HG02981 (cell line): ENCODE data around the gene VWA8.
"Not testable (repeated sequence)": the region's sequence is repeated elsewhere in the genome, so short reads cannot be mapped to it uniquely, and the experiment has no call there.

ENCODE experiments used
- ATAC-seq: cut with Tn5 transposase; IDR thresholded peaks from one replicate; pipeline ENCODE4 v1.9.1; 2021; ENCODE audit warnings: mild to moderate bottlenecking, moderate library complexity; ENCODE audit not compliant: unreplicated experiment

Gene VWA8

GRCh38 chr13:41969072-41969471 is 8.2 kb upstream of the VWA8 start:
- ATAC-seq, result no peak

DNA sequence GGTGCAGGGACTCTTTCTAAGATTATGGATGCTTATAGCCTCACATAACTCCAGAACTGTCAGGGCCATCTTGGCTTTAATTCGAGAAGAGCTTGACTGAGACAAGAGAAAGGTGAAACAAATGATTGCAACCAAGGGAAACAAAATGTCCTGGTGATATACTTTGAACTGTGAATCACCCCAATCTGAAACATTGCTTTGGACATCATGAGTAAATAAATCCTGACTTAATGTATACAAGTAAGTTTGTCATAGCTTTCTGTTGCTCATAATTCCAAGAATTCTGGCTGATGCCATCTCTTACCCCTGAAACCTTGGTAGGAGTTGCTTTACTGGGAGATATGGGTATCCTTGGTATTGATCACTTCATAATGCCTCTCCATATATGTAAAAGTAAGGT is 5.8 kb upstream of the VWA8 start:
- no peak for ATAC-seq

DNA sequence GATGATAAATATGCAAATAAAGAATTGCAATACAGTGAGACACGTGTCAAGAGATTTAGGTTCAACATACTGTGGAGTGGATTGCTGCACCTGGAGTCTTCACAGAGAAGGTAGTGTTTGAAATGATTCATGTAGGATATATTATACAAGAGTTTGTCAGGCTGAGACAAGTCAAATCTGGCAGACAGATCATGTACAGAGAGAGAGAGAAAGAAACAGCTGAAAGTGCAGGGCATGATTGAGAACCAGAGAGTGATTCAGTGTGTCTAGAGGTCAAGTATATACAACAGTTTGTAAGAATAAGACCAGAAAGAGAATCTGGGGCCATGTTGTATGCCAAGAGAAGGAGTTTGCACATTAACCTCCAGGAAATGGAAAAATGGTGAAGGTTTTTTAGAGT is 2.1 kb upstream of the VWA8 start:
- no peak for ATAC-seq

- no peak for ATAC-seq
These were observed 504 bp upstream of the VWA8 start for GRCh38 chr13:41961466-41961760.

DNA sequence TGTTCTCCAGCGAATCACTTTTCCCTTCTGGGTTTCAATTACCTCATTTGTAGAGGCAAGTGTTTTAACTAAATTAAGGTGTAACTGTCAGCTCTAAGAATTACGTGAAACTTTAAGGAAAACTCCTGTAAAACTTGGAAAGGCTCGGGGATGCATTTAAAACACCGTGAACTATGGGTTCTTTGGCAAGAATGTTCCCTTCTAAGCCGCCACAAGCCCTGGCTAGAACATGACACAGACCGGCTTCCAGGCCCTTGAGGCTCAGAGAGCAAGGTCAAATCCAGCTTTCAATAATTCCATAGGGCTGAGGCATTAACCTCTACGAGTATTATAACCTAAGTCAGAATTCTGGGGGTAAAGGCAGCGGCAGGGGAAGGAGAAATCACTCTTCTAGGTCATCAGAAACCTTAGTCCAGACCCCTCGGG is 685 bp downstream of the VWA8 start:
- ATAC-seq, result no peak

DNA sequence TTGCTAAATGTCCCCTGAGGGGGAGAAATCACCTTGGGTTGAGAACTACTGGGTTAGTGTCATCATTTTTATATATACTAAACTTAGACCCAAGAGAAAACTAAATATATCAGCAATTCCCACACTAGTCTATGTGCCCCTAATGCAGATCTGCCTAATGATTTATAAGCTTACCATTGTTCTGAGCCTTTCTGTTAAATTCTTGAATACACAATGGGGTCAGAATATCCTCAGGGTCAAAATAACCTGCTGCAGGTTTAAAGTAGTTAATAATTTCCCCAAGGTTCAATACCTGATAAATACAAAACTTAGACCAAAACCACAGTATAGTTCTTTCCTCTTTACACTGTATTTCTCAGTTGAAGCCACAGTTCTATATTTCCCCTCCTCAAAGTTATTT is 4.6 kb downstream of the VWA8 start:
- ATAC-seq, result no peak

DNA sequence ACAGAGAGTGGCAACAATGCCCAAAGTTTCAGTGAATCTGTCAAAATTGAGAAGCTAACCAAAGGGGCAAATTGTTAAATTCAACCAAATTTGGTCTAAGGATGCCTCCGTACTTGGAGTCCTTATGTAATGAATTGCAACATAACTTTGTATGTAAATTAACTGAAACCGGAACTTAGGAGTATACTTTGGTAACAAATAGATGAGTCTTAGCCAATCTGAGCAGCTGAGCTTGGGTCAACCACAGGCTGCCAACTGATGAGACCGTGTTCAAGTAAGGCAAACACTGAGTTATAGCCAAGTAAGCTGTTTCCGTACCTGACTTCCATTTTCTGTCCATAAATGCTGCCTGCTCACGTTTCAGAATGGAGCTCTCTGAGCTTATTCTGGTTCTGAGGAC is 5.3 kb downstream of the VWA8 start:
- no peak for ATAC-seq

DNA sequence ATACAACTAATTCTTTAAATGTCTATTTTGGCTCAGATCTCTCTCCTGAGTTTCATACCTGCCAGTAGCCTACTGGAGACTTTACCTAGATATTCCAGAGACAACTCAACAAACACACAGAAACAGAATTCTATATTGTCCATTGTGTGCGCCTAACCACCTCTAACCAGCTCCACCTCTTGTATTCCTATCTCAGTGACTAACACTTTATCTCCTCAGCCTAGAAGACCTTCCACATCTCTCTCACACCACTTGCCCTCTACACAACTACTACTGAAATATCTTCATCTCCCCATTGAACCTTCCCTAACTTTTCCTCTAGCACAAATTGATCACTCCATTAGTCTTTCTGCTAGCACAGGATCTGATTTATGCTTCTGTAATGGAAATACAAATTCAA is 6.7 kb downstream of the VWA8 start:
- no peak for ATAC-seq

DNA sequence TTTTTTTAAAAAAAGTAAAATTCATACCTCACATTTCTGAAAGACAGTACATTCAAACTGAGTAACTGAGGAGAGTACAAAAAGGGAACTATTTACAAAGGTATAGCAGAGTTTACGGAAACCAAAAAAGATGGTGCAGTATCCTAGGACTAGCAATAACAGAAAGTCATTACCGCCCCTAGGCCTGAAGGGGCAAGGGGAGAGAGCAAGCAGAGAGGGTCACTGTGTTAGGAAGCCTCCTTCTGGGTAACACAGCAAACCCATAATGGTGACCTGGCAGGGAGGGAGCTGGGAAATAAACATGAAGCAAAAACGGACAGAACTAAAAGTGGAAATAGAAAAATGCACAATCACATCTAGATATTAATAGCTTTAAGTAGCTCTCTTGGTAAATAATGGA is 8.2 kb downstream of the VWA8 start:
- no peak for ATAC-seq

- not testable (repeated sequence) for ATAC-seq
These were observed 11.8 kb downstream of the VWA8 start for GRCh38 chr13:41949104-41949503.

GRCh38 chr13:41945926-41946325 is 15.0 kb downstream of the VWA8 start:
- no peak for ATAC-seq

DNA sequence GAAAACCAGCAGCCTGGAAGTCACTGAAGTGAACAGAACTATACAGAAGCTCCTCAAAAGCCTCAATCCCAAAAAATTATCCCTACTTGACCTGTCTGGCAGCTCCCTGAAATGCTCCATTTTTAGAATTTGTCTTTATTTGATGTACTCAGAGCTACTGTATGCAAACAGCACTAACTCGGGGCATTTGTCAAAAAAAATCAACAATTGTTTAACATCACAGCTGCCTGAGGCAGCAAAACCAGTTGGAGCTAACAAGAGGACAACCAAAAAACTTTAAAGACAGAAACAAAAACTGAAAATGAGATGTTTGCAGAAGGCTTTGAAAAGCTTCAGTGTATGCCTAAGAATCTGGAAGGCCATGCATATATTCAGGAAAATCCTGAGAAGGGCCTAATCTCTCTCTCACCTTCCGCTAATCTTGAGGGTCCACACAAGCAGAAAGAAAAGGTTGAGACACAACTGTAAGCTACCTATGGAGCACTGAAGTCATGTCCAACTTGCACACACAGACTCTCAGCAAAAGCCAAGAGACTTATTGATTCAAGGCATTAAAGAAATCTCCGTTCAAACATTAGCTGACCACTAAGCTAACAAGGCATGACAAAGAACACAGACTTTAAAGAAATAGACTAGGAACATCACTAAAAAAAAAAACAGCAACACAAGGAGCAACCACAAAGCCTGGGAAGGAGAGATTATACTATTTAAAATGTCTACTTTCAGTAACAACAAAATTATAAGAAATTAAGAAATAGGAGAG is 16.1 kb downstream of the VWA8 start:
- no peak for ATAC-seq

DNA sequence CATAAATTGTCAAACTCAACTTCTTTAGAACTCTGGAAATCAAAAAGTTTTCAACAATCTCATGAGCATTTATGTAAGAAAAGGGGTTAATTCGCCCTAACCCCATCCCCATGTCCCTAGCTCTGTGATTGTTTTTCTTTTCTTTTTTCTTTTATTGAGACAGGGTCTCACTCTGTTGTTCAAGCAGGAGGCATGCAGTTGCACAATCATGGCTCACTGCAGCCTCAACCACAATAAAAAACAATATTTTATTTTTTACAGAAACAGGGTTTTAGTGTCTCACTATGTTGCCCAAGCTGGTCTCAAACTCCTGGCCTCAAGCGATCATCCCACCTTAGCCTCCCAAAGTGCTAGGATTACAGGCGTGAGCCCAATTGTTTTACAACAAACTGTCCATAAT is 16.7 kb downstream of the VWA8 start:
- ATAC-seq, result no peak

DNA sequence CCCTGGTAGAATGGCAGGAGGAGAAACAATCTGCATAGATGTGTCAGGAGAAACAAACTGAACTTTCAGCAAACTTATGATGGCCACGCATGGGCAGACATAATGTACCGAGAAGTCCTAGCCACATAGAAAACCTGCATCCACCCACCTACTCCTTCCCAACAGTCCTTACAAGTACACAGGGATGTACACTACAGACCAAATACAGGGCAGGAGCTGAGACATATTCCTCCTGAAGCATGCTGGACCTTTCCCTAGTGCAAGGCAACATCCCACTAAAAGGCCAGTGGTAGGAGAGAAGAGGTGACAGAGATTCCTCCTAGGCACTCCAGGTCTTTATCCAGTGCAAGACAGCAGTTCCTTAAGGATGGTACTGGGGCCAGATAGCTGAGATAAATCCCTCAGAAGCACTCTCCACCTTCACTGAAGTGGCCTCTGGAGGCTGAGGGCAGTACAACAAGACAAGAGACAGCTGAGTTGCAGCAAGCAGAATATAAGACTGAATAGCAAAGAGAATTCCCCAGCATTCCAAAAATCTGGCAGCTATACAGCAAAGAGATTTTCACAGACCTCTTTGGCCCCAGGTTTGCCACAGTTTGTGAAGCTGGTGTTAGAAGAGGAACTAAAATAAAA is 18.3 kb downstream of the VWA8 start:
- ATAC-seq, result no peak

DNA sequence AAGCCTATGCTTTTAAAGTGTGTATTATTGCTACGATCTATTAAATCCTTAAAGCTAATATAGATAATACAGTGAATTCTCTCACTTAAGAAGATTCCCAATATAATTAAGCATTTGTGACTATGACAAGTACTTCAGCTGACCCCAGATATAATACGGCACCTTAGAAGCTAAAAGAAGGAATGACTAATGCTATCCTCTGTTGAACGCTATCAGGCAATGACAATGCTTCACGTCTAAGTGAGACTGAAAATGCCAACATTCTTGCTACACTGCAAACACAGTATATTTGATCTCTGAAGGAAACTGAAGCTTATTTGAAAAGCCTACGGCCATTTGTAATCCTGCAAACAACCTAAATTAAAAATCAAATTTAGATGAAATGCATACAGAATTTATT is 19.7 kb downstream of the VWA8 start:
- ATAC-seq, result no peak

DNA sequence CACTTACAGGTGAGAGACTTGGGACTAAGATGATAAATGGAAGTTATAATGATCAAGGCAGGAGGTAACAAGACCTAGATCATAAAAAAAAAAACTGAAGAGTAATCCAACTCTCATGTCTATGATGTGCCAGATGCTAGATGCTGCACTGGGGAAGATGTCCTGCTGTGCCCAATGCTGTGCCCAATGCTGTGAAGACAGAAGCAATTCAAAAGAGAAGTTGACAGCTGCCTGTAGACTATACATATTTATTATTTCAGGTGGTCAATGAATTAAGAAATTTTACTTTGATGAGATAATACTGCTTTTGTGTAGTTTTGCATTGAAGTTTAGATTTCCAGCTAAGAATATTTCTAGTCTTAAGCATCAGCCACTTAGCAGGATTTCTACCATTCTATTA is 21.5 kb downstream of the VWA8 start:
- no peak for ATAC-seq

GRCh38 chr13:41938918-41939317 is 22.0 kb downstream of the VWA8 start:
- no peak for ATAC-seq

- no peak for ATAC-seq
These were observed 23.5 kb downstream of the VWA8 start for GRCh38 chr13:41937388-41937787.

GRCh38 chr13:41935501-41935900 is 25.4 kb downstream of the VWA8 start:
- no peak for ATAC-seq

DNA sequence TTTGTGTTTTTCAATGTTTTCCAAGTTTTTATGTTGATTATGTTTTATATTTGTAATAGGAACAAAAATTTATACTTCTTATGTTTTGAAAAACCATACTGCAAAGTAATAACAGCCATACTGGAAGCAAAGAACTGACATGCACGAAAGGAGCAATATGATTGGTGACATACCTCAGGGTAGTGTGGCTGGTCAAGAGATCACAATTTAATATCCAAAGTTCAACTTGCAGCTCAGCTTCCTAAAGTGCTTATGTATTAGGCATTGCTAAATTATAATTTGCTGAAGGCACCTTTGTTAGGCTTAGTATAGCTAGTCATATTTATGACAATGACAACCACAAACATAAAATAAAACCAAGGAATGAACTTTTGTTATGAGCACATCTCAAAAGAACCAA is 25.9 kb downstream of the VWA8 start:
- ATAC-seq, result no peak

DNA sequence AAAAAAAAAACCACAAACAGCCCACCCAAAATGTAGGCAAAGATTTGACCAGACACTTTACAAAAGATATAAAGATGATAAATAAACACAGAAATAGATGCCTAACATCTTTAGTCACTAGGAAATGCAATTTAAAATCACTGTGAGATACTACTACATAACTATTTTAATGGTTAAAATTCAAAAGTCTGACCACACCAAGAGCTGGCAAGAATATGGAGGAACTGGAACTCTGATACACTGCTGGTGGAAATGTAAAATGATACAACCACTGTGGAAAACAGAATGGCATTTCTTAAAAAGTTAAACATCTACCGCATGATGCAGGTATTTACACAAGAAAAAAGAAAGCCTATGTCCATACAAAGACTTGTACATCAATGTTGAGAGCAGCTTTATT is 26.8 kb downstream of the VWA8 start:
- ATAC-seq, result no peak

GRCh38 chr13:41931337-41931736 is 29.6 kb downstream of the VWA8 start:
- no peak for ATAC-seq

DNA sequence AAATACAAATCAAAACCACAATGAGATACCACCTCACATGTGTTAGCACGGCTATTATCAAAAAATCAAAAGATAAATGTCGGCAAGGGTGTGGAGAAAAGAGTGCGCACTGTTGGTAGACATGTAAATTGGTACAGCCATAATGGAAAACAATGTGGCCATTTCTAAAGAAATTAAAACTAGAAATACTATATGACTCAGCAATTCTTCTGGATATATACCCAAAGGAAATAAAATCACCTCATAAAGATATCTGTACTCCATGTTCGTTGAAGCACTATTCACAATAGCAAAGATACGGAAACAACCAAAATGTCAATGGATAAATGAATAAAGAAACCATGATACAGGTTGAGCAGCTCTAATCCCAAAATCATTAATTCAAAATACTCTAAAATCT is 30.8 kb downstream of the VWA8 start:
- ATAC-seq, result no peak
